ENCODE data around the gene GCNT2. TPM values are rescaled to one million over a fixed set of nuclear protein-coding genes. Genes with fewer than 3 reads are reported as not detected.

GCNT2 gene
- total RNA-seq, 1 donor from 2014 or later: 27.4 TPM

DNA sequence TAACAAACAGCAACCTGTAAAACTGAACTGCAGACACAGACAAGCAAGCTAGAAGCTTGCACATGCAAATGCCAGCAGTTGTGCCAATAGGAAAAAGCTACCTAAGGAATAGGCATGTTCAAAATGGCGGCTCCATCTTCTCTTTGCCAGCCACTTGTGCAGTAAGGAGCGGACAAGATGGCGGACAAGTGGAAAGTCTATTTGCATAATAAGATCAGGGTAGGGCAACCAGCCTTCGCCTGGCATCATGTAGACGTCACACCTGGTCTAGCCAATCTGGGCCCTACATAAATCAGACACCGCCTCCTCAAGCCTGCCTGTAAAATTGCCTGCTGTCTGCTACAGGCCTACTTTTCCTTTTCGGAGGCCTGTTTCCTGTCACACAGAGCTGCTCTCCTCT lies 155.3 kb downstream of the GCNT2 start:
- Histone ChIP-seq H3K27me3 (no peaks in the 10 kb centered on the region), H3K27ac (no peak overlapping the region), H3K36me3 (no peaks in the 10 kb centered on the region), H3K9me3 (no peaks in the 10 kb centered on the region), H3K4me3 (no peak overlapping the region), H3K4me1 (no peaks in the 10 kb centered on the region)
- TF ChIP-seq, protein P1, sequence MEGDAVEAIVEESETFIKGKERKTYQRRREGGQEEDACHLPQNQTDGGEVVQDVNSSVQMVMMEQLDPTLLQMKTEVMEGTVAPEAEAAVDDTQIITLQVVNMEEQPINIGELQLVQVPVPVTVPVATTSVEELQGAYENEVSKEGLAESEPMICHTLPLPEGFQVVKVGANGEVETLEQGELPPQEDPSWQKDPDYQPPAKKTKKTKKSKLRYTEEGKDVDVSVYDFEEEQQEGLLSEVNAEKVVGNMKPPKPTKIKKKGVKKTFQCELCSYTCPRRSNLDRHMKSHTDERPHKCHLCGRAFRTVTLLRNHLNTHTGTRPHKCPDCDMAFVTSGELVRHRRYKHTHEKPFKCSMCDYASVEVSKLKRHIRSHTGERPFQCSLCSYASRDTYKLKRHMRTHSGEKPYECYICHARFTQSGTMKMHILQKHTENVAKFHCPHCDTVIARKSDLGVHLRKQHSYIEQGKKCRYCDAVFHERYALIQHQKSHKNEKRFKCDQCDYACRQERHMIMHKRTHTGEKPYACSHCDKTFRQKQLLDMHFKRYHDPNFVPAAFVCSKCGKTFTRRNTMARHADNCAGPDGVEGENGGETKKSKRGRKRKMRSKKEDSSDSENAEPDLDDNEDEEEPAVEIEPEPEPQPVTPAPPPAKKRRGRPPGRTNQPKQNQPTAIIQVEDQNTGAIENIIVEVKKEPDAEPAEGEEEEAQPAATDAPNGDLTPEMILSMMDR (IDR thresholded peaks at IDR 0.05): no peak
- ATAC-seq (no peak), DNase-seq (no peak)
- intact Hi-C loops (cut with DNase I): no loop called here

DNA sequence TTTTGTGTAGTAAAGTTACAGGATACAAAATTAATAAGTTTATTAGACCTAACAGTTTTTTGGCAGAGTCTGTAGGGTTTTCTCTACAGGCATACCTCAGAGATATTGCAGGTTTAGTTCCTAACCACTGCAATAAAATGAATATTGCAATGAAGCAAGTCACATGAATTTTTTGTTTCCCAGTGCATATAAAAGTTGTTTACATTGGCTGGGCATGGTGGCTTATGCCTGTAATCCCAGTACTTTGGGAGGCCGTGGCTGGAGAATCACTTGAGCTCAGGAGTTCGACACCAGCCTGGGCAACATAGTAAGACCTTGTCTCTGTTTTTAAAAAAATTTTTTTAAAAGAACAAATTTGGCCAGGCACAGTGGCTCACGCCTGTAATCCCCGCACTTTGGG lies 157.3 kb downstream of the GCNT2 start:
- no peak for ATAC-seq
- no peaks in the 10 kb centered on the region for H3K36me3 ChIP-seq

More for the DNA sequence above, 157.3 kb downstream of the GCNT2 start:
- intact Hi-C loops (cut with DNase I): no loop called here
- no peak overlapping the region for H3K27ac ChIP-seq
- no peak for DNase-seq
- H3K27me3 ChIP-seq: no peaks in the 10 kb centered on the region
- TF ChIP-seq, protein P1 (IDR thresholded peaks at IDR 0.05): no peak
- no peaks in the 10 kb centered on the region for H3K4me1 ChIP-seq
- H3K4me3 ChIP-seq: no peak overlapping the region
- H3K9me3 ChIP-seq: no peaks in the 10 kb centered on the region

Other genes starting within 250 kb of the GCNT2 start
- gene TFAP2A, start 106.3 kb upstream of the GCNT2 start, total RNA-seq: 1.9 TPM
- gene C6orf52, start 173.3 kb downstream of the GCNT2 start, total RNA-seq: not detected
- 11.6 TPM for gene PAK1IP1, start 173.6 kb downstream of the GCNT2 start, total RNA-seq
- 87.5 TPM for gene TMEM14C, start 201.7 kb downstream of the GCNT2 start, total RNA-seq
- 50.1 TPM for gene TMEM14B, start 226.5 kb downstream of the GCNT2 start, total RNA-seq

Measured in upper lobe of right lung (tissue), 1 donor.